HCEC 1CT (cell line): Measurements from ENCODE around the gene ACCSL.

ENCODE experiments used
- DNase-seq: peaks from one replicate; pipeline ENCODE4 v3.0.0-alpha.2; 2017

ACCSL gene

DNA sequence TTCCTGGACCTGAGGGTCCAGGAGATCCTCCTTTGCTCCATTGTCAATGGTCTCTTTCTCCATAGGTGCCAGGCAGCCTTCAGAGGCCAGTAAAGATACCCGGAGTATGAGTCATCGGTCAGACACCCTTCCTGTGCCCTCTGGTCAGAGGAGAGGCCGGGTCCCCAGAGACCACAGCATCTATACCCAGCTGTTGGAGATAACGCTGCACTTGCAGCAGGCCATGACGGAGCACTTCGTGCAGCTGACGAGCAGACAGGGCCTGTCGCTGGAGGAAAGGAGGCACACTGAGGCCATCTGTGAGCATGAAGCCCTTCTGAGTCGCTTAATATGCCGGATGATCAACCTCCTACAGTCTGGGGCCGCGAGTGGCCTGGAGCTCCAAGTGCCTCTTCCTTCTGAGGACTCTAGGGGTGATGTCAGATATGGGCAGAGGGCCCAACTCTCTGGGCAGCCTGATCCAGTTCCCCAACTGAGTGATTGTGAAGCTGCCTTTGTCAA lies at the start of gene ACCSL:
Gene ACCSL (plus strand): TSS at position 51 of the 501 bp plus-strand sequence. CDS start 56 bp downstream, at position 107.
- DNase-seq: no peak

DNA sequence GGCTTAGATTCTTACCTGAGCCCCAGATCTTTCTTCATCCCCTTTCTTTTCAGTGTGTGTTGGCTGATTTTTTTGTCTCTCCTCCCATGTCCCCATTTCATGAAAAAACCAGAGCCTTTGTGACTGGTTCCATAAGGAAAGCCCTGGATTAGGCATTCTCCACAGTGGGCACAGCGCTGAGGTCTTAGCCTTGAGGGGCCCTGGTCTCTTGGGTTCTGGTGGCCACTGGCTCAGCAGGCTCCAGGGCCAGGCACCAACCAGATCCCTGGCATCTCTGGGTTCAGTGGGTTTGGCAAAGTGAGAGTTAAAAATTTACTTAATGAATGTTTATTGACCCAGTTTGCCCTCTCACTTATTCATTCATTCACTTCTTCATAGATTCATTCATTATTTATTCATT lies 49.5 kb upstream of the ACCSL start:
- no peak for DNase-seq

DNA sequence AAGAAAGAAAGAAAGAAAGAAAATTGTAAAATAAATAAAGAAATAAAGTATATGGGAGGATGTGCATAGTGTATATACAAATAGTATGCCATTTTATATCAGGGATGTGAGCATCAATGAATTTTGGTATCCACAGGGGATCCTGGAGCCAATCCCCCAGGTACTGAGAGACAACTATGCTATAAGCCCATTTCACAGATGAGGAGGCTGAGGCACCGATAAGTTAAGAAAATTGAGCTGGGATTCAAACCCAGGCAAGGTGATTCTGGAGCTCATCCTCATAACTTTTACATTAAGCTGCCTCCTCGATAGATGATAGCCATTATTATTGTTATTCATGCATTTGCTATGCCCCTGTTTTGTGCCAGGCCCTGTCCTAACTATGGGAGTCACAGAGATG lies 47.0 kb upstream of the ACCSL start:
- no peak for DNase-seq

DNA sequence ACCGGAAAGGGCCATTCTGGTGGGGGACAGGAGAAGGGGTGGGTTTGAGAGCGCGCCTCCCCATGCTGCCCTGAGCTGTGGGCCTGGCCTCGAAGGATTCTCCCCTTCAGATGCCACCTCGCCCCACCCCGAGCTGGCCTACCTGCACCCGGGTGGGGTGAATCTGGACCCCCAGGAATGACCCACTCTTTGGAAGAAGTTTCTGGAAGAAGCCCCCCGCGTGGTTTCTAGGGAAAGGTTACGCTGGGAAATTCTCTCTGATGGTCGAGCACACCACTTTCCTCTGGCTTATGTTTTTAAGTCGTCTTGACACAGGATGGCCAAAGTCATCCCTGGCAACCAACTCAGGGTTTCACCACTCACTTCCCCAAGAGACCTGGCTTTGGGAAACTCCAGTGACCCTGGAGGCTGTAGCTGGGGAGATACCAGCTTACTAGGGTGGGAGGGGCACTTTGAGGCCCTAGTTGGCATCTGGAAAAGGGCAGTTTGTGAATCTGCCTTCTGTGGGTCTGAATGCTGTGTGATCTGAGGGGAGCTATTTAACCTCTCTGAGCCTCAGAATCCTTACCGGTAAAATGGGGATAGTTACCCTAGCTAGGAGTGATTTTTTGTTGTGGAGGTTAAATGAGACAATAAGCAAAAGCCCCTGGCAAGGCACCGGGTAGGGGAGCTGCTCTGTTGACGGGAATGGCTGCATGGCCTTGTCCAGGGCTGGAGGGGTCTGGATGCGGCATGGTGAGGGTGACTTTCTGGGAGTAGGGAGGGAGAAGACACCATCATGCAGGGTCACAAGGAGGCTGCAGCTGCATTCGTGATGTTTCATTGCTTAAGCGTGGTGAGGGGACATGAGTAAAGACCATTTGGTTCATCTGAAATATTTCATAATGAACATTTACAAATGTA lies 45.3 kb upstream of the ACCSL start:
- DNase-seq: no peak

DNA sequence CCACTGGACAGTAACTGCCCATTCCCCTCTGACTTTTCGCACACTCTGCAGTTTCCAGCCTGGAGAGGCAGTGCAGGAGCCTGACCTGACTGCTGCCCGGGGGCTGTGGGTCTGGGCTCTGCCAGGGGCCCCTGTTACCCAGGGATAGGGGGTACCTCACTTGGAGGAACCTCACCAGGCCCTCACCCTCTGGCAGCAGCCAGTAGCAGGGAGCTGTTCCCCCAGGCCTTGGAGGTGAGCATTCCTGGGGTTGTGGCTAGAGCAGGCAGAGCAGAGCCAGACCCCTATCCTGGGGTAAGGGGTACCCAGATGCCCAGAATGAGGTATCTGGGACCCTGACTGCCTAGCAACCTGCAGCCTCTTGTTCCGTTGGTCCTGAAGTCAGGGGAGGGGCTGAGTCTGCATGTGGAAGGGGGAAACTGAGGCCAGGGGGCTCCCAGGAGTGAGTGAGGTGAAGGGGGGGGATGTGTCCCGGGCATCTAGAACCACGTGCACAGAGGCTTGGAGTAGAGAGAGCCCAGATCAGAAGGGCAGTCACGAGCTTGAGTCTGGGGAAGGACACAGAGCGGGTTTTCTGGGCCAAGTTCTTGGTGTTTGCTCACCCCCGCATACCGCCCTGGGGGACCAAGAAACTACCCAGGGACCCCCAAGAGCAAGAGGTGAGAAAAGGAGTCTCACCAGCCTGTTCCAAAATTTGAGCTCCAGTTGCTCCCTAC lies 43.9 kb upstream of the ACCSL start:
- DNase-seq: no peak

DNA sequence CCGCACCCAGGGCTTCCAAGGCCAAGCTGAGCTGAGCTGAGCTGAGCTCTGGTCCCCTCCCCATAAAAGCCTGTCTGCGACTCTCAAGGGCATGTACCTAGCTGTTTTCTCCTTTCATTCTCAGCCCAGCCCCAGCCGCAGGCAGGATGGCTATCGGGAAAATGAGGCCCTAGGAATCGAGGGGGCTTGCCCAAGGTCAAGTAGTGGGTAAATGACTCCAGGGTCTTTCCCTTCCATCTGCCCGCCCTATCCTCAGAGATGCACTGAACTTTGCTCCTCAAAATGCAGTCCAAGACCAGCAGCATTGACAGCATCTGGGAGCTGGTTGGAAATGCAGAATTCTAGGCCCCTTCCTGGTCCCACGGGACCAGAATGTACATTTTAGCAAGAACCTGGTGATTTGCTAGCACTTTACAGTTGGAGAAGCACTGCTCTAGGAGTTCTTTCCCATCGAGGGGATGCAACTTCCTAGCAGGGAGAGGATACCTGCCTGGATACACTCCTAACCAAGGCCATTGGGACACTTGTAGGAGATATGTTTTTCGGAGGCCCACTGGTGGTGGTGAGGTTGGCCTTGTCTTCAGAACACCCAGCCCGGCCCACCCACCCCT lies 43.2 kb upstream of the ACCSL start:
- no peak for DNase-seq

DNA sequence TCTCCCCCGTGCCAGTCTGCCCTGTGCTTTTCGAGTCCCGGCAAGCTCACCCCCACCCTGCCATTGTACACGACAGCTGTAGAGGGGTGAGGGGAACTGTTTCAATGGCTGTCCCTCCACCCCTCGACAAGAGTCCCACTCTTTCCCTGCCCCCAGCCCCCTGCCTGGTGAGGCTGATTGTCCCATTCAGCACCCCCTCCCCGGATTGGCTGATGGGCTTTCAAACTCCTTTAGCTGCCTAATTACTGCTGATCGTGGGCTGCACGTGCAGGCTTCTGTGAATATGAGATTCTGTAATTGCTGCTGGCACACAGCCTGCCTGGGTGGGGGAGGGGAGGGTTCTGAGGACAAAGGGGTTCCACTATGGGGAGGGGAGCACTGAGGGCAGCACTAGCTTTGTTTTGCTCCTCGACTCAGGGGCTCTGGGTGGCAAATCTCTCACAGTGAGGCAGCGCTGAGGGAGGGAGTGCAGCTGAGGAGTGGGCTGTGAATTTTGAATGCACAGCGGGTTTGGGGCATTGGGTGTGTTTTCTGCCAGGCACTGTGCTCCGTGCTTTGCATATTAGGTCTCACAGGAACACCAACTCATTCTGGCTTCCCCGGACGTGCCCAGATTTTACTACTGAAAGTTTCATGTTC lies 42.6 kb upstream of the ACCSL start:
- DNase-seq: no peak

DNA sequence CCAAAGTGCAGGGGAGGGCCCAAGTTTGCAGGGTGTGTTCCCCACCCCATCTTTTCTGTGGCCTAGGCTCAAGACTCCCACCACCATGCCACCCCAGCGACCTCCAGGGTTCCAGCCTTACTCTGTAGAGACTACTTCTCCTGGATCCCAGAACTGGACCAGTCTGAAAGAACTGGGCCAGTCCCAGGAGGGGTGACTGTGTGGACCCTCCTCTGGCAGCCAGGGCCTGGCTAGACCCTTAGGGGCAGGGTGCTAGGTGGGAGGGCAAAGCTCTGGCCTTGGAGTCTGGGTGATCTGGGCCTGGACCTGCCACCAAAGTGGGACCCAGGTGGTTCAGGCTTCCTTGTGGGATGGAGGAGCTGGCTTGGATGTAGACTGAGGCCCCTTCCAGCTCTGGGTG lies 41.8 kb upstream of the ACCSL start:
- DNase-seq: no peak

DNA sequence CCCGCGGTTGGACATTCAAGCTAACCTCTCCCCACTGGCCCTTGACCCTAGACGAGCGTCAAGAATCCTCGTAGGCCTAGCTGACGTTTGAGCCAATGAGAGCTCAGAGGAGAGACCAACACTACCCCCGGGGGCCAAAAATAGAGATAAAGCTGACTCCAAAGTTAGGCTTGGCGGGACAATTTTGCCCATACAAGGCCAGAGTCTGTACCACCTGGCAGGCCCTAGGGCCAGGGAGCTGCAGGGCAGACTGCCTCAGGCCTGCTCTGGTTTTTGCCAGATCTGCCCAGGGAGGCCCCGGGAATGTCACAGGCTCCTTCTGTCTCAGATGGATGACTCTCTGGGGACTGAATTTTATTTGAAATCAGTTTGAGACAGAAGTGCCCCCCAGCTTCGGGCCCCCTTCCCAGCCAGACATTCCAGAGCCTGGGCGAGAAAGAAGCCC lies 40.8 kb upstream of the ACCSL start:
- DNase-seq: no peak

DNA sequence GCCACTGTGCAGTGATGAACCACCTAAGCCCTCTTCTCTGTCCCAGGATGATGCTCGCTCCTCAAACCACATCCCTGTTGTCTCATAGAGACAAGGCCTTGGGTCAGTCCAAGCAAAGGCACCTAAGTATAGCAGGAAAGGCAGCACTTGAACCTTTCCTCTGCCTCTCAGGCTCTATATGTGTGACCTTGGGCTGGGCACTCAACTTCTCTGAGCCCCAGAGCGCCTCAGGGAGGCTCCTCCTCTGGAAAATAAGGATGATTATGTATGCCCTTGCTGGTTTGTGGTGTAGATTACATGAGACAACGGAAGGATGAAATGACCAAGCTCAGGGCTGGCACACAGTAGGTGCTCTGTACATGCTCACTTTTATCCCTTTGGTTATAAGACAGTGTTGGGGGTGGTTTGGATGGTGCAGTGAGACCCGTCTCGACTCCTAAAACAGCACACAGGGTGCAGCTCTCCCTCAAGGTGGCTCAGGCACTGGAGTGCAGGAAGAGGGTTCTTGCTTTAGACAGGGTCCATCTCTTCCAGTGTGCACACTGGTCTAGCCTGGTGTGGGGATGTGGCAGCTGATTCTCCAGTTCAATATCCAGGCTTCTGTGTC lies 40.2 kb upstream of the ACCSL start:
- no peak for DNase-seq

DNA sequence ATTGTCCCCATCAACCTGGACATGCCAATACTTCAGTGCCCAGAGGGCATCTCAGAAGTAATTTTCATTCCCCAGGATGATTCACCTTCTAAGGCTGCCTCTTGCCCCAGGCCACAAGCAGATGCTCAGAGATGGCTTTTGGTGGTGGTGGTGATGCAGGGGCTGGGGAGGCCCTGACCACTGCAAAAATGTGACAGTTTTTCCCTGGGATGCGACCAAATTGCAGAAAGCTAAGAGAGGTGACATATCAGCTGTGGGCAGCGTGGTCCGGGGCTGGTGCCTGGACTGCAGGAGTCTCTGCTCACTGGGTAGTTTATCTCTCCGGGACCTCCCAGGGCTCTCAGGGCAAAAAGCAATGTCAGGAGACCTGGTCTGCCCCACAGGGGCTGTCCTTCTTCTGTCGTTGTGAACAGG lies 39.7 kb upstream of the ACCSL start:
- DNase-seq: no peak

DNA sequence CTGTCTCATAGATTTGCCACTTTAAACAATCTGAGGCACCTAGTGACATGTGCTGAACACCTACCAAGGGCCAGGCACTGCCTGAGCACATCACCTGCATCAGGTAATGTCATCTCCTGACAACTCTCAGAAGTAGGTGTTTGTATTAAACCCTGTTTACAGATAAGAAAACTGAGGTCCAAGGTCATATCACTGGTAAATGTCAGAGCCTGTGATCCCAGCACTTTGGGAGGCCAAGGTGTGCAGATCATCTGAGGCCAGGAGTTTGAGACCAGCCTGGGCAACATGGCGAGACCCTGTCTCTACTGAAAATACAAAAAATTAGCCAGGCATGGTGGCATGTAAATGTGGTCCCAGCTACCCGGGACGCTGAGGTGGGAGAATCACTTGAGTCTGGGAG lies 39.1 kb upstream of the ACCSL start:
- DNase-seq: no peak

DNA sequence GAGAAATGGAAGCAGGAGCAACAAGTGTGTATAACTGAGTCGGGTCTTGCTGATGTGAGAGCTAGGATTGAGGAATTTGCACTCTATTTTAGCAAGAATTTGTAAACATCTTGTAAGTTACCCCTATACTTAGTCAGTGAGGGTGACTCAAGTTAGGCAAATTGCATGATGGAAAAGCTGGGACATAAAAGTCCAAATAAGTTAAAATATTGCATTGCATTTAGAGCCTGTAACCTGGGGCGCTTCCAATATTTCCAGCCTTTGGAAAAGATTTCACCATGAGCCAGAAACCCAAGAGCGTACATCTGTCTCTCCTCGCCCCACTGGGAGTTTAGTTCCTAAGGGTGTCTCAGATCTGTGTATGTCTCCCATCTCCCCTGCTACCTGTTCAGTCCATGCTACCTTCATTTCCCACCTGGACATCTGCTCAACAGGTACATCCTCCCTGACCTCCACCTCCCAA lies 37.0 kb upstream of the ACCSL start:
- peak; percentile 89 for DNase-seq

DNA sequence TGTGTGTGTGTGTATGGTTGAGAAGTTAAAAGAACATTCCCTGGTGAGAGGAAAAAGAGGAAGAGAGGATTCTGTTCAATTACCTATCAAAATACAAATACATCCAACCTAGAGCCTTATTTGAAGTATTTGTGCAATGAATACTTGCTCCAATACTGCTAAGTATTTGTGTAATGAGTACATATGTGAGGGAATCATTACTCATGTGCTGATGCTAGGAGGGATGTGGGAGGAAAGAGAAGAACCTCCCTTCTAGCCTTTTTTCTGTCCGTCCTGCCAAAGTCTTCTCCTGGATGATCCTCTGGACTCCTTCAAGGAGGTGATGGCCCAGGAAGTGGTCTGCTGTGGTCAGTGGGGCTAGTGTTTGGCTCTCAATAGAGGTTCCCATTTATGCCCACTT lies 36.0 kb upstream of the ACCSL start:
- peak; percentile 78 for DNase-seq

DNA sequence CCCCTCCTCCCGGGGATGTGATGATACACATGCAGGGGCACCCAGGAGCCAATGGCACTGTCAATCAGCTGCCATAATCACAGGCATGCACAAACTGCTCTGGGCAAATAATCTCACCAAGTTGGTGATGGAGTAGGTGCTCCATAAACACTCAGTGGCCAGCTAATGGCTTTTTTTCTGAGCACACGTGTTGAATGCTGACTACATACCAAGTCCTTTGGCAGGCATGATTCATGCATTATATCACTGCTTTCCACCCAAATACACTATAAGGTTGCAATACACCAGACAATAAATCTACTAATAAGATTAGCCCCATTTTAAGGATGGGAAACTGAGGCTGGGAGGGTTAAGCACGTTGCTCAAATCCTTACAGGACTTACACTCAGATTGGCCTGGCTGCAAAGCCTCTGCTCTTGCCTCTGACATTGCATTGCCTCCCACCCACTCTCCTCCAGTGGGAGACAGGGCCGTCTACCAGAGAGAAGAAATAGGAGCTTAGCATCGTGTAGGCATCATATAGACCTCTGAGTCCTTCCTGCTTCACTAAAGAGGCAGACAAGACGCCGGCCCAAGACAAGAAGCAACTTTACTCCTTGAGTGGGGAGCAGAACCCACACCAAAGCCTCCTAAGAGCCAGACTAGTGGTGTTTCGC lies 32.7 kb upstream of the ACCSL start:
- DNase-seq: peak; percentile 77

DNA sequence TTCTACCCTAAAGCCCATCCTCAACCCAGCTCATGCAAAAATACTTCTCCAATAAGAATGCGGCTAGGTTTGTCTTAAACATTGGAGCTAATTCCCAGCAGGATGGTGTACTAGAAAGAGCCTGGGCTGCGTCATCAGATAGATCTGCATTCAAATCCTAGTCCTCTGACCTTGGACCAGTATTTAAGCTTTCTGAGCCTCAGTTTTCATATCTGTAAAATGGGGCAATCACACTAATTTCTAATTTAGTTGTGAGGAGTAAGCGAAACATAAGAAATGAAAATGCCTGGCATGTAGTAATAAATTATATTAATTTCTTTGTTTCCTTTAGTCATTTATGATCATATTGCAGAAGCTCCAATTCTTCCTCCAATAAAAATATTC lies 32.2 kb upstream of the ACCSL start:
- no peak for DNase-seq

DNA sequence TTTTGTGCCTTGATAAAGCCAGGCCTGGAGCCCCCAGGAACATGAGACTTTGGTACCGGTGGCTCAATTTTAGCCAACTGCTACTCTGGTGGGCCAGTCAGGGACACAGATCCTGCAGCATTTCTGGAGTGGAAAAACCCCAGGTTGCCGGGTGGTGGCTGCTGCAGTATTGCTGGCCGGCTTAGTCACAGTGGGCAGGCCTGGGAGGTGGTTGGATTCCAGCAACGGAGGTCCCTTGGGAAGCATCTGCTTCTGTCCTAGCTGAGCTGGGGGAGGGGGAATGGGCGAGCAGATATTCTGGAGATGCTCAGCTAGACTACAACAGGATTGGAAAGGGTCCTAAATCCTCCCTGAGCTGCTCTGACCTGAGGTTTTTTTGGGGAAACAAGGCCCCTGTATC lies 31.6 kb upstream of the ACCSL start:
- peak; percentile 69 for DNase-seq

DNA sequence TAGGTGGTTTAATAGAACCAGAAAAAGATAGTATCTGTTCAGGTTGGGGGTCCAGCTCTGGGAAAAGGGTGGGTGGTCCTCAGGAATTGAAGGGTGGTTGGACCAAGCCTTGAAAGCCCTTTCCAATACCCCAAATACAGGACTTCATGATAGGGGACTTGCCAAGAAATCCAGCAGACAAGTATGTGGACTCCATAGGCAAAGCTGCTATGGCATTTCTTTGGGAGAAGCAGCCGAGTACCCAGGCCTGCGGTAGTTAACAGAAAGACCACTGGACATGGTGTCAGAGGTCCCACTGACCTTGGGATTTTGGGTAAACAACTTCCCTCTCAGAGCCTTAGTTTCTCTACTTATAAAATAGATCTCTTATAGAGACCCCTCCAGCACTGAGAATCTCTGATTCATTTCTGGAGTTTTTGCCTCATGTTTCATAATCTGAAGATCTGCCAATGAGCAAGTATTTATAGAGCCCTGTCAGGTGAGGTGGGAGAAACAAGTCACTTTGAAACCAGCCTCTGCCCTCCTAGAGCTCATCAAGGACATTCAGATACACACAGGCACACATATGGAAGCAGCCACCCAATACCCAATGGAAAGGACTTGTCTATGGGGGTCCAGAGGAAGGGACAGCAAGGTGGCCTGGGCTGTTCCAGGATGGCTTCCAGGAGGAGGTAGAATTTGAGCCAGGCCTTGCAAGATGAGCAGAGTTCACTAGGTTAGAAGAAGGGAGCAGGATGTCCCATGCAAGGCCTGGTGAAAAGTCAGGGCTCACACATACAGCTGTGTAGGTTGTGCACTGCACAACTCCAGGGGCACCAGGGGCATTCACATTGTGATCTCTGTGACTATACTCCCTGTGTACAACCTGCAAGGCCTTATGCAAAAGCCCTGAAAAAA lies 31.0 kb upstream of the ACCSL start:
- DNase-seq: no peak

DNA sequence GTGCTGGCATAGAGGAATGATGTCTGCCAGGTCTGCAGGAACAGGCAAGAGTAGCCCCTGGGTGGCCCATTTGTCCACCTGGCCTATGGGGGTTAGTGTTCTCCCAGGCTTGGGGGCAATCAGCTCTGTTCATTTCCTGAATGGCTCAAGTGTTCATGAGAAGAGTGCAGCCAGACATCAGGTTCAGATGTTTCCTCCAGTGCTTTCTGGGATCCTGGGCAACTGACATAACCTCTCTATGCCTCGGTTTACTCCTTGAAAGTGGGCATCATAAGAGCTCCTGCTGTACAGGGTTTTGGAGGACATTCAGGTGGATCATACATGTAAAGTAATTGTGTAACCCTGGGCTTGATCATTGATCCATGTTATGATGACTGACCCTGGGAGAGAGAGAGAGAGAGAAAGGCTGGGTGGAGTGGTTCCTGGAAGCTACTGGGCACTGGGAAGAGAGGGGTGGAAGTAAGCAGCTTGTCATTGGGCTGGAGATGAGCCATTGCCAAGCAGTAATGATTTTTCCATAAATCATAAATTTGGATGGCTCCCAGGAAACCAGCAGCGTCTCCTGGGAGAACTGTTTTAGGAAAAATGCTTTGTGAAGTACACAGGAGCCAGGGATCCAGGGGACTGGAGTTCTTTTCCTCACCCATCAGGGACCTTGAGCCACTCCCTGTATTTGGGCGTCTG lies 30.2 kb upstream of the ACCSL start:
- DNase-seq: peak; percentile 16

DNA sequence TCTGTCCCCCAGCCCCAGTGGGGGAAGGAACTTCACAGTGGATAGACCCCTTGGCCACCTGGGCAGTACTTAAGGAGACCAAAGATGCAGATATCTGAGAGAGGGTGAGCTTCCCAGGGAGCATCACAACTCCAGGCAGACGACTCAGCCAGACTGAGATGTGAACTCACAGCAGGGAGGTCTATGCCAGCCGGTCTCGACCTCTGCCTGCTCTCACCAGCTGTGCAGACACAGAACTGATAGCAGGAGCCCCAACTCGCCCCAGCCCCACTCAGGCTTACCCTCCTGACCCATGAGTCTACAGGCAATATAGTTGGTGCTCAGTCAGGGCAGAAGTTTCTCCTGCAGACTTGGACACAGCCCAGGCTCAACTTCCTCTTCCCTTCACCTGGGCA lies 29.7 kb upstream of the ACCSL start:
- DNase-seq: no peak
